AG09319 (cell line): ENCODE measurements around the gene TRERF1.

ENCODE experiments used
- DNase-seq: peaks from one replicate; pipeline ENCODE4 v3.0.0-alpha.2; 2010; ENCODE audit warnings: low read depth; ENCODE audit errors: extremely low read depth
- TF ChIP-seq, protein P1 (sequence below): IDR thresholded peaks from 2 replicates; pipeline ENCODE4 v1.5.1; 2011; ENCODE audit warnings: low read depth, mild to moderate bottlenecking, inconsistent platforms, low read length, moderate library complexity

Gene TRERF1

DNA sequence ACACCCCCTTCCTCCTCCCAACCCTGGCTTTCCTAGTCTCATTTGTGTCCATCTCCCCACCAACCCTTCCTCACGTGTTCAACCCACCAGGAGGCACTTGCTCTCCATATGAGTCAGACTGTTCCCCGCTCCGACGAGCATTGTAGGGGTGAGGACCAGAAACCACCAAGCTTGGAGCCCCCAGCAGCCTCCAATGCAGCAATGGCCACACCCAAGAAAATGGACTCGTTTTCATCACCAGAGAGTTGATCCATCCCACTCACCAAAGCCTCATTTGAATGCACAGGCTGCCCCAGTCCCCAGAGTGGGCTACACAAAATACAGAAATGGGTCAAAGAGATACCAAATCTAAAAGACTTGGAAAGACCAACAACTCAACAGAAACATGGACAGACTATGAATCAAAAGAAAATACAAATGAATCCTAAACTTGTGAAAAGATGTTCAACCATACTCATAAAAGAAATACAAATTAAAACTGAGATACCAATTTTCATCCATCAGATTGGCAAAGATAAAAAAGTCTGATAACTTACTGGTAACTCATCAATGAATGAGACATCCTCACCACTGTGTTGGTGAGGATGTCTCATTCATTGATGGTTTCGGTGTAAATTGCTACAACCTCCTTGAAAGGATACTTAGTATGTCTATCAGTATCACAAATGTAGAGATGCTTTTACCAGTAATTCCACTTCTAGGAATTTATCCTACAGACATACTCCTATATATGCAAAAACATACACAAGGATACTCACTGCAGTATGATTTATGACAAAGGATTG, 68.1 kb downstream of the TRERF1 start:
- TF ChIP-seq, protein P1, sequence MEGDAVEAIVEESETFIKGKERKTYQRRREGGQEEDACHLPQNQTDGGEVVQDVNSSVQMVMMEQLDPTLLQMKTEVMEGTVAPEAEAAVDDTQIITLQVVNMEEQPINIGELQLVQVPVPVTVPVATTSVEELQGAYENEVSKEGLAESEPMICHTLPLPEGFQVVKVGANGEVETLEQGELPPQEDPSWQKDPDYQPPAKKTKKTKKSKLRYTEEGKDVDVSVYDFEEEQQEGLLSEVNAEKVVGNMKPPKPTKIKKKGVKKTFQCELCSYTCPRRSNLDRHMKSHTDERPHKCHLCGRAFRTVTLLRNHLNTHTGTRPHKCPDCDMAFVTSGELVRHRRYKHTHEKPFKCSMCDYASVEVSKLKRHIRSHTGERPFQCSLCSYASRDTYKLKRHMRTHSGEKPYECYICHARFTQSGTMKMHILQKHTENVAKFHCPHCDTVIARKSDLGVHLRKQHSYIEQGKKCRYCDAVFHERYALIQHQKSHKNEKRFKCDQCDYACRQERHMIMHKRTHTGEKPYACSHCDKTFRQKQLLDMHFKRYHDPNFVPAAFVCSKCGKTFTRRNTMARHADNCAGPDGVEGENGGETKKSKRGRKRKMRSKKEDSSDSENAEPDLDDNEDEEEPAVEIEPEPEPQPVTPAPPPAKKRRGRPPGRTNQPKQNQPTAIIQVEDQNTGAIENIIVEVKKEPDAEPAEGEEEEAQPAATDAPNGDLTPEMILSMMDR: no peak
- no peak for DNase-seq

DNA sequence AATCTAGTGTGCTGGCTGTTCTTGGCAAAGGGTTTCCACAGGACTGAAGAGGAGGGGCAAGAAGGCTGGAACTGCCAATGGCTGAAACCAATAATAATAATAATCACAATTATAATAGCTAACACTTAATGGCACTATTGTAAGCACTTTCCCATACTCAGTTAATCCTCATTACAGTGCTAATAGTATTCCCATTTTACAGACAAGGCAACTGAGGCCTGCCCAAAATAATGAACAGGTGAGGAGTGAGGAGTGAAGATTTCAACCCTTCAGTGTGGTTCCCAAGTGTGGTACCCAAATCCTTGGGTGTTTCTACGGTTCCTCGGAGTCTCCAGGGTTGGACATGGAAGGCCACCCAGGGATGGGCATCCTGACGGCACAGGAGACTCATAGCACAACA, 69.9 kb downstream of the TRERF1 start:
- no peak for DNase-seq

DNA sequence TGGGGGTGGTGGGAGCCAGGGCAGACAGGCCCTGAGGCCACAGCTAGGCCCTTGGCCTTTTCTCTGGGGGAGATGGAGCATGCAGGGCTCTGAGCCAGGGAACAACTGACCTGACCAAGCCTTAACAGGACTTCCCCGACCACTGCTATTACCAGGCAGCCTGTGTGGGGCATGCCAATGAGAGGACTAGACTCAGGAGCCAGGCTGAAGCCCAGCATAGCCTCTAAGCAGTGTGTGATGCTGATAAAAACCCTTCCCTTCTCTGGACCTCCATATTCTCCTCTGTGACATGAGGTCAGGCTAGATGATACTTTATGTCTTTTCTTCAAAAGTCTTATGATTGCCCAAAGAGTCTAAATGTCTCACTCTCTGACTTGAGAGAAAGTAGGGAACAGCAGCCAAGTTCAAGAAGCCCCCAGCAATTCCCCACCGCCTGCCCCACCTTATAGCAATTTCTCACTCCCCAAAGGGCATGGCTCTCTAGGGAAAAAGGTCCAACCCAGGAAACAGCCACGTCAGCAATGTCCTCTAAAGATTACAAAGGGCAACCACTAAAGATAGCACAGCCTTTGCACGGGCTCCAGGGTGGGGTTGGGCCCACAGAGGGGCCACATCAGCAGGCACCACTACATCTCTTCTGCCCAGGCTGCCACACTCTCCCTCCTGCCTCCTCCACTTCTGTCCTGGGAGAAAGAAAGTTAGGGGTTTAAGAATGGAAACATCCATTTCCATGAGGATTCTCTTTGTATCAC, 71.3 kb downstream of the TRERF1 start:
- DNase-seq: no peak
- TF ChIP-seq, protein P1: no peak

More for the DNA sequence above, 69.9 kb downstream of the TRERF1 start:
- TF ChIP-seq, protein P1: no peak

DNA sequence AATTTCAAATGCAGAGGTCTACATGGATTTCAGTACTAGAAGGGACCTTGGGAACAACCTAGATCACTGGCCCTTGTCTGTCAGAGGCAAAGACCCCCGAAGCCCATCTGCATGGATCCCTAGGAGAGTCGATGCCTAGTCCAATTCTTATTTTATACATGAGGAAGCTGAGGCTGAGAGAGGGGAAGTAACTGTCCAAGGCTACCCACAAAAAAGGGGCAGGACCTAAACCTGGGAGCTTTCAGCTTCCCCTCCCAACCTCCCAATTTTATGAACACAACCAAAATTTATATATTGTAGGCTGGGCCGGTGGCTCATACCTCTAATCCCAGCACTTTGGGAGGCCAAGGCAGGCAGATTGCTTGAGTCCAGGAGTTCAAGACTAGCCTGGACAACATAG, 73.2 kb downstream of the TRERF1 start:
- TF ChIP-seq, protein P1: no peak
- DNase-seq: no peak

DNA sequence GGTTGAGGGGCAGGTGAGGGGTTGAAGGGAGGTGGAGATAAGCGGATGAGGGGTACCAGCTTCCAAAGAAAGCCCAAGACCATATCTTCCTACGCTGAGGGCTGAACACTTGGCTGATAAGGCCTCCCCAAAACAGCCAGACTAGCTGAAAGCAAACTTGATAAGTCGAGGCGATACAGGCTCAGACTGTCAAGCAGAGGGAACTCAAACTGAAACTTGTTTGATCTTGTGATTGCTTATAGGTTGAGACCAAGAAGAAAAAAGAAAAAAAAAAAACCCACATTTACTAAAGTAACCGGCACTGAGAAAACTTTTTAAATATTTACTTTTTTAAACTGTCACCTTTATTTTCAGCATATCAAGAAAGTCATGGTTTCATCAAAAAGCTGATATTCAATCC, 73.6 kb downstream of the TRERF1 start:
- TF ChIP-seq, protein P1: no peak
- DNase-seq: no peak

DNA sequence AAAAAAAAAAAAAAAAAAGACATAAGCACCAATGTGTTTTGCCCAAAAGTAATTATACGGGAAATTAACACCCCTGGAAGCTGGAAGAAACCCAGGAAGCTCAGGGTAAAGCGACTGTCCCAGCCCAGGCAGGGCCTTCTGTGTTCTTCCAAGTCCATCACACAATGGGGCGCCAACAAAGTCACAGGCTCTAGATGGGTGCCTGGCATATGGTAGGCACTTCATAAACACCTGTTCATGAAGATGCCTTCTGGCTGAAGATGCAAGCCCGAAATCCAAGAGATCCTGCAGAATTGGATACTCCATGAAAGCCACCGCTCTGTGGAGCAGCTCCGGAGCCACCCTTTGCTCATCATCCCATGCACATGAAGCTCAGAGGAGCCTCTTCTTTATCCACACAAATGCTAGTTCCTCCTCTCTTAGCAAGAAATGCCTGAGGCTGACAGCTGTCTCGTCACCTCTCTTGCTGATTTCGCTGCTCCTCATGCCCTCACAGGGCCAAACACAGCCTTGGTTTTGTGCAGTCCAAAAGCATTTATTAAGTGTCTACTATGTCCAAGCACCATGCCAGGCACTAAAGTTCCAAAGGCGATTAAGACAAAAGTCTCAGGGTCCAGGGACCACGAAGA, 76.6 kb downstream of the TRERF1 start:
- no peak for DNase-seq
- TF ChIP-seq, protein P1: no peak

DNA sequence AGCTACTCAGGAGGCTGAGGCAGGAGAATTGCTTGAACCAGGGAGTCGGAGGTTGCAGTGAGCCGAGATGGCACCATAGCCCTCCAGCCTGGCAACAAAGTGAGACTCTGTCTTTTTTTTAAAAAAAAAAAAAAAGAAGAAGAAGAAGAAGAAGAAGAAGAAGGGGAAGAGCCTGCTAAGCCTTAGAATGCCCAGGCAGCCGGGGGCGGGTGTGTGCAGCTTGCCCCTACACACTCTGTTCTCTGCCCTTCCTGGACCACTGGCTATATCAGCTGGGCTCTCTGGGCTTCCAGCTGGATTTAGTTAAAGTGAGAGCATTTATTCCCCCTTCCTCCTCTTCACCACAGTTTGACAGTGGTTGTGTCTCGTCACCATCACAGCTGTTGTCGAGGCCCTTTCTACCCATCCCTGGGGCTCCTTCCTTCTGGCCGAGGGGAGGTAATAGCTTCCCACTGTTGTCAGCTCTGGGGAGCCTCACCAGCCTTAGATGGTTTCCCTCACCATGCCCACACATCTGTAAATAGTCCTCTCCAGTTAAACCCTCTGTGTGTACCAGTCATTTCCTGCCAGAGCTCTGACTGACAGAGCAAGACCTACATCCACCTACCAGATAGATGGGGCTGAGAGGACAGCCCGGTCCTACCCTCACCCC, 77.6 kb downstream of the TRERF1 start:
- TF ChIP-seq, protein P1: no peak
- no peak for DNase-seq
